ENCODE results near the gene XXYLT1.
"Not testable (repeated sequence)": the region's sequence is repeated elsewhere in the genome, so short reads cannot be mapped to it uniquely, and the experiment has no call there.

Gene XXYLT1

GRCh38 chr3:195201295-195201694 is 69.7 kb downstream of the XXYLT1 start:
- H3K27ac Mint-ChIP-seq, result no peak overlapping the region
- no peaks in the 10 kb centered on the region for H3K36me3 Mint-ChIP-seq (ENCODE audit: low read depth)
- H3K4me1 Mint-ChIP-seq (ENCODE audit: low read depth), result no peaks in the 10 kb centered on the region
- H3K27me3 Mint-ChIP-seq (ENCODE audit: low read depth), result no peaks in the 10 kb centered on the region
- H3K4me3 Mint-ChIP-seq, result no peak overlapping the region
- no peaks in the 10 kb centered on the region for H3K9me3 Mint-ChIP-seq

GRCh38 chr3:195200010-195200822 is 70.7 kb downstream of the XXYLT1 start:
- no peaks in the 10 kb centered on the region for H3K36me3 Mint-ChIP-seq (ENCODE audit: low read depth)
- no peaks in the 10 kb centered on the region for H3K4me1 Mint-ChIP-seq (ENCODE audit: low read depth)
- no peaks in the 10 kb centered on the region for H3K27me3 Mint-ChIP-seq (ENCODE audit: low read depth)
- H3K9me3 Mint-ChIP-seq, result no peaks in the 10 kb centered on the region
- no peak overlapping the region for H3K27ac Mint-ChIP-seq
- H3K4me3 Mint-ChIP-seq, result no peak overlapping the region

- no peak overlapping the region for H3K4me3 Mint-ChIP-seq
- no peak overlapping the region for H3K27ac Mint-ChIP-seq
- no peaks in the 10 kb centered on the region for H3K27me3 Mint-ChIP-seq (ENCODE audit: low read depth)
- no peaks in the 10 kb centered on the region for H3K9me3 Mint-ChIP-seq
- no peaks in the 10 kb centered on the region for H3K36me3 Mint-ChIP-seq (ENCODE audit: low read depth)
- H3K4me1 Mint-ChIP-seq (ENCODE audit: low read depth), result peaks cover 7% of the 10 kb centered on the region
These were observed 72.3 kb downstream of the XXYLT1 start for GRCh38 chr3:195198426-195199346.

GRCh38 chr3:195197765-195198425 is 73.1 kb downstream of the XXYLT1 start:
- H3K9me3 Mint-ChIP-seq, result no peaks in the 10 kb centered on the region
- H3K27ac Mint-ChIP-seq, result no peak overlapping the region
- H3K27me3 Mint-ChIP-seq (ENCODE audit: low read depth), result no peaks in the 10 kb centered on the region
- H3K4me1 Mint-ChIP-seq (ENCODE audit: low read depth), result peaks cover 7% of the 10 kb centered on the region
- no peak overlapping the region for H3K4me3 Mint-ChIP-seq
- H3K36me3 Mint-ChIP-seq (ENCODE audit: low read depth), result no peaks in the 10 kb centered on the region

- Mint-ChIP-seq H3K9me3 (peaks cover 12% of the 10 kb centered on the region), H3K4me1 (ENCODE audit: low read depth) (peaks cover 7% of the 10 kb centered on the region), H3K4me3 (no peak overlapping the region), H3K36me3 (ENCODE audit: low read depth) (no peaks in the 10 kb centered on the region), H3K27me3 (ENCODE audit: low read depth) (no peaks in the 10 kb centered on the region), H3K27ac (no peak overlapping the region)
These were observed 74.7 kb downstream of the XXYLT1 start for GRCh38 chr3:195196266-195196665.

GRCh38 chr3:195195321-195196209 is 75.4 kb downstream of the XXYLT1 start:
- H3K4me1 Mint-ChIP-seq (ENCODE audit: low read depth), result peaks cover 7% of the 10 kb centered on the region
- H3K27ac Mint-ChIP-seq, result no peak overlapping the region
- H3K9me3 Mint-ChIP-seq, result peaks cover 18% of the 10 kb centered on the region
- no peaks in the 10 kb centered on the region for H3K36me3 Mint-ChIP-seq (ENCODE audit: low read depth)
- H3K27me3 Mint-ChIP-seq (ENCODE audit: low read depth), result no peaks in the 10 kb centered on the region
- H3K4me3 Mint-ChIP-seq, result no peak overlapping the region

- H3K4me1 Mint-ChIP-seq (ENCODE audit: low read depth), result peaks cover 7% of the 10 kb centered on the region
- H3K9me3 Mint-ChIP-seq, result peaks cover 19% of the 10 kb centered on the region
- no peaks in the 10 kb centered on the region for H3K36me3 Mint-ChIP-seq (ENCODE audit: low read depth)
- H3K27me3 Mint-ChIP-seq (ENCODE audit: low read depth), result peaks cover 1% of the 10 kb centered on the region
- H3K4me3 Mint-ChIP-seq, result no peak overlapping the region
- H3K27ac Mint-ChIP-seq, result no peak overlapping the region
These were observed 76.3 kb downstream of the XXYLT1 start for GRCh38 chr3:195194559-195195206.

- Mint-ChIP-seq H3K4me3 (no peak overlapping the region), H3K9me3 (peaks cover 24% of the 10 kb centered on the region), H3K27ac (no peak overlapping the region), H3K36me3 (ENCODE audit: low read depth) (no peaks in the 10 kb centered on the region), H3K27me3 (ENCODE audit: low read depth) (peaks cover 4% of the 10 kb centered on the region), H3K4me1 (ENCODE audit: low read depth) (peaks cover 8% of the 10 kb centered on the region)
These were observed 79.4 kb downstream of the XXYLT1 start for GRCh38 chr3:195191580-195191979.

- H3K9me3 Mint-ChIP-seq, result peaks cover 24% of the 10 kb centered on the region
- H3K4me3 Mint-ChIP-seq, result no peak overlapping the region
- H3K27ac Mint-ChIP-seq, result no peak overlapping the region
- peaks cover 18% of the 10 kb centered on the region for H3K4me1 Mint-ChIP-seq (ENCODE audit: low read depth)
- no peaks in the 10 kb centered on the region for H3K36me3 Mint-ChIP-seq (ENCODE audit: low read depth)
- peaks cover 4% of the 10 kb centered on the region for H3K27me3 Mint-ChIP-seq (ENCODE audit: low read depth)
These were observed 81.1 kb downstream of the XXYLT1 start for GRCh38 chr3:195189821-195190220.

- peaks cover 14% of the 10 kb centered on the region for H3K4me1 Mint-ChIP-seq (ENCODE audit: low read depth)
- no peaks in the 10 kb centered on the region for H3K36me3 Mint-ChIP-seq (ENCODE audit: low read depth)
- H3K9me3 Mint-ChIP-seq, result peaks cover 24% of the 10 kb centered on the region
- no peak overlapping the region for H3K27ac Mint-ChIP-seq
- no peak overlapping the region for H3K4me3 Mint-ChIP-seq
- H3K27me3 Mint-ChIP-seq (ENCODE audit: low read depth), result peaks cover 4% of the 10 kb centered on the region
These were observed 82.5 kb downstream of the XXYLT1 start for GRCh38 chr3:195188426-195188927.

GRCh38 chr3:195187609-195188425 is 83.1 kb downstream of the XXYLT1 start:
- peaks cover 14% of the 10 kb centered on the region for H3K4me1 Mint-ChIP-seq (ENCODE audit: low read depth)
- H3K27ac Mint-ChIP-seq, result no peak overlapping the region

GRCh38 chr3:195186710-195187047 is 84.3 kb downstream of the XXYLT1 start:
- not testable (repeated sequence) for H3K36me3 Mint-ChIP-seq (ENCODE audit: low read depth); H3K27me3 Mint-ChIP-seq (ENCODE audit: low read depth); H3K4me3 Mint-ChIP-seq; H3K27ac Mint-ChIP-seq
- Mint-ChIP-seq H3K4me1 (ENCODE audit: low read depth) (peaks cover 14% of the 10 kb centered on the region), H3K9me3 (peaks cover 16% of the 10 kb centered on the region)

More at GRCh38 chr3:195187609-195188425, 83.1 kb downstream of the XXYLT1 start:
- H3K36me3 Mint-ChIP-seq (ENCODE audit: low read depth), result no peaks in the 10 kb centered on the region
- peaks cover 4% of the 10 kb centered on the region for H3K27me3 Mint-ChIP-seq (ENCODE audit: low read depth)
- H3K9me3 Mint-ChIP-seq, result peaks cover 24% of the 10 kb centered on the region
- no peak overlapping the region for H3K4me3 Mint-ChIP-seq

Data from T-helper 1 cell treated with Interleukin-12 subunit alpha and Interleukin-12 subunit beta and Interleukin-4 antibody, amounts not matched to agents 30 μg/mL and 1 μg/mL, for 36 hours (primary cell).